ENCODE data around the gene RADX.
"Not testable (repeated sequence)": the region's sequence is repeated elsewhere in the genome, so short reads cannot be mapped to it uniquely, and the experiment has no call there.

The RADX gene

DNA sequence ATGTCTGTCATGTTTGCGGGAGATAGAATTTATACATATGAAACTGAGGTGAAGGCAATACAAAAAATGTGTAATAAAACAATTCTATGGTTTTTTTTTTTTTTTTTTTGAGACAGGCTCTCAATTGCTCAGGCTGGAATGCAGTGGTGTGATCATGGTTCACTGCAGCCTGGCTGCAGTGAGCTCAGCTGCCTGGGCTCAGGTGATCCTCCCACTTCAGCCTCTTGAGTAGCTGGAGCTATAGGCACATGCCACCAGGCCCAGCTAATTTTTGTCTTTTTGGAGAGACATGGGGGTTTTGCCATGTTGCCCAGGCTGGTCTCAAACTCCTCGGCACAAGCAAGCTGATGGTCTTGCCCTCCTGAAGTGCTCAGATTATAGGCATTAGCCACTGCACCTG, 10.1 kb downstream of the RADX start:
- no peak for DNase-seq (ENCODE audit: low read depth)
- H3K4me3 ChIP-seq (ENCODE audit: low read length), result no peak overlapping the region
- TF ChIP-seq, protein P1, sequence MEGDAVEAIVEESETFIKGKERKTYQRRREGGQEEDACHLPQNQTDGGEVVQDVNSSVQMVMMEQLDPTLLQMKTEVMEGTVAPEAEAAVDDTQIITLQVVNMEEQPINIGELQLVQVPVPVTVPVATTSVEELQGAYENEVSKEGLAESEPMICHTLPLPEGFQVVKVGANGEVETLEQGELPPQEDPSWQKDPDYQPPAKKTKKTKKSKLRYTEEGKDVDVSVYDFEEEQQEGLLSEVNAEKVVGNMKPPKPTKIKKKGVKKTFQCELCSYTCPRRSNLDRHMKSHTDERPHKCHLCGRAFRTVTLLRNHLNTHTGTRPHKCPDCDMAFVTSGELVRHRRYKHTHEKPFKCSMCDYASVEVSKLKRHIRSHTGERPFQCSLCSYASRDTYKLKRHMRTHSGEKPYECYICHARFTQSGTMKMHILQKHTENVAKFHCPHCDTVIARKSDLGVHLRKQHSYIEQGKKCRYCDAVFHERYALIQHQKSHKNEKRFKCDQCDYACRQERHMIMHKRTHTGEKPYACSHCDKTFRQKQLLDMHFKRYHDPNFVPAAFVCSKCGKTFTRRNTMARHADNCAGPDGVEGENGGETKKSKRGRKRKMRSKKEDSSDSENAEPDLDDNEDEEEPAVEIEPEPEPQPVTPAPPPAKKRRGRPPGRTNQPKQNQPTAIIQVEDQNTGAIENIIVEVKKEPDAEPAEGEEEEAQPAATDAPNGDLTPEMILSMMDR (conservative IDR thresholded peaks at IDR 0.05; ENCODE audit: low read depth, low read length), result no peak

DNA sequence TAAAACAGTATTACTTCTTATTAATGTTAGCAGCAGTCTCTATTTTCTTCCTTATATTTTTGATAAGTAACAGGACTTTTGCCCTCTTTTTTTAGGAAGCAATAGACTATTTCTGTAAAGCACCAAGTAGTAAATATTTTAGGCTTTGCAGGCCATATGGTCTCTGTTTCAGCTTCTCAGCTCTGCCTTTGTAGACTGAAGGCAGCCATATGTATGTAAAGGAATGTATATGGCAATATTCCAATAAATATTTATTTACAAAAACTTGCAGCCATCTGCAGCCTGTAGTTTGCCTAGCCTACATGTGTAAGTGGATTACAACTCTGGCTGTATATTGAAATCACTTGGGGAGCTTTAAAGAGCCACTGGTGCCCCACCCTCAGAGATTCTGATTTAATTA, 15.0 kb downstream of the RADX start:
- DNase-seq (ENCODE audit: low read depth), result no peak
- TF ChIP-seq, protein P1 (conservative IDR thresholded peaks at IDR 0.05; ENCODE audit: low read depth, low read length), result no peak
- no peak overlapping the region for H3K4me3 ChIP-seq (ENCODE audit: low read length)

DNA sequence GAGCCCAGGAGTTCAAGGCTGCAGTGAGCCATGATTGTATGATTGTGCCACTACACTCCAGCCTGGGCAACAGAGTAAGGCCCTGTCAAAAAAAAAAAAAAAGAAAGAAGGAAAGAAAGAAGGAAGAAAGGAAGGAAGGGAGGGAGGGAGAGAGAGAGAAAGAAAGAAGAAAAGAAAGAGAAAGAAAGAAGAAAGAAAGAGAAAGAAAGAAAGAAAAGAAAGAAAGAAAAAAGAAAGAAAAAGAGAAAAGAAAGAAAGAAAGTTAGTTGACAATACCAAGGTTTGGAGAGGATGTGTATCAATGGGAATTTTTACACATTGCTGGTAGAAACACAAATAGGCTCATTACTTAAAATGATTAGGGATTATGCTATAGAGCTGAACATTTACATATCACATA, 19.8 kb downstream of the RADX start:
- no peak for DNase-seq (ENCODE audit: low read depth)
- no peak overlapping the region for H3K4me3 ChIP-seq (ENCODE audit: low read length)
- TF ChIP-seq, protein P1 (conservative IDR thresholded peaks at IDR 0.05; ENCODE audit: low read depth, low read length), result no peak

DNA sequence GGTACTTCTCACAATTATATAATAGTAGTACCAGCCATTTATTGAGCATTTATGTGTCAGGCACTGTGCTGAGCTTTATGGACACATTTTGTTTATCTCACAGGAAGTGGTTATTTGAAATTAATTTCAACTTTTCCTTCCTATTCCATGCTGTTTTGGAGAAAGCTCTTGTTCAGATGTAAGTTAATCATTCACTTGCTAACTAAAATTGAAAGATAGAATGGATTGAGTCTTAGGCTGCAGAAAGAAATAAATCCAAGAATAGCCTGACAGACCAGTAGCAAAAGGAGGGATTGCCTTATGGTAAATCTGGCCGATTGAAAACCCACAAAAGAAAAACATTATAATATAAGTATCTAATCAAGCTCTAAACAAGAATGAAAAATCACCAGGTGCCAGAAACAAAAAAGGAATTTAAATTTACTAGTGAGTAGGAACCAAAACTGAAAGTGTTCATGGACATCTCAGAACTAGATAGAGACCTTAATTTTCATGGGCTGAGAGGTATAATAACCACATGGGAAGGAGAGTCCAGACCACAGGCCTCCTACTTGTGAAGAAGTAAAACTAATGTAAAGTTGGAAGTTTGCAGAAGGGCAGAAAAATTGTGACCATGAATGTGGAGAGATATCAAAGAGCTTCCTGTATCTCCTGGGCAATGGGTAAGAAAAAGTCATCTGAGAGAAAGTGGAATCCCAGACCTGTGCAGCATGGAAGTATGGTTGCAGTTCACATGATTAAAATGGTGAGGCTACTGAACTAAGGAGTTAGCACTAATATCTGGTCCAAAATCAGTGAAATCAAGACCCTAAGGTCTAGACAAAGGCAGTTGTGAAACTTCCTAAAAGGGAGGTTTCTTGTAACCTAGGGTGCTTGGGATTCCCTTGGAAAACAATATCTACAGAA, 38.0 kb downstream of the RADX start:
- DNase-seq (ENCODE audit: low read depth), result no peak

DNA sequence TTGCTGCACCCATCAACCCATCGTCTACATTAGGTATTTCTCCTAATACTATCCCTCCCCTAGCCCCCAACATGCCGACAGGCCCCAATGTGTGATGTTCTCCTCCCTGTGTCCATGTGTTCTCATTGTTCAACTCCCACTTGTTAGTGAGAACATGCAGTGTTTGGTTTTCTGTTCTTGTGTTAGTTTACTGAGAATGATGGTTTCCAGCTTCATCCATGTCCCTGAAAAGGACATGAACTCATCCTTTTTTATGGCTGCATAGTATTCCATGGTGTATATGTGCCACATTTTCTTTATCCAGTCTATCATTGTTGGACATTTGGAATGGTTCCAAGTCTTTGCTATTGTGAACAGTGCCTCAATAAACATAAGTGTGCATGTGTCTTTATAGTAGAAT, 41.8 kb downstream of the RADX start:
- not testable (repeated sequence) for H3K4me3 ChIP-seq (ENCODE audit: low read length); DNase-seq (ENCODE audit: low read depth)

More for the DNA sequence above, 38.0 kb downstream of the RADX start:
- H3K4me3 ChIP-seq (ENCODE audit: low read length), result no peak overlapping the region
- TF ChIP-seq, protein P1 (conservative IDR thresholded peaks at IDR 0.05; ENCODE audit: low read depth, low read length), result no peak

- TF ChIP-seq, protein P1 (conservative IDR thresholded peaks at IDR 0.05; ENCODE audit: low read depth, low read length), result no peak
These were observed 58.9 kb downstream of the RADX start for GRCh38 chrX:106670631-106671030.

GRCh38 chrX:106672527-106672926, 60.7 kb downstream of the RADX start:
- TF ChIP-seq, protein P1 (conservative IDR thresholded peaks at IDR 0.05; ENCODE audit: low read depth, low read length), result no peak
- no peak for DNase-seq (ENCODE audit: low read depth)
- no peak overlapping the region for H3K4me3 ChIP-seq (ENCODE audit: low read length)

More at GRCh38 chrX:106670631-106671030, 58.9 kb downstream of the RADX start:
- no peak overlapping the region for H3K4me3 ChIP-seq (ENCODE audit: low read length)
- DNase-seq (ENCODE audit: low read depth), result no peak
